ENCODE measurements around the gene ADAMTS2. TPM values are rescaled to one million over a fixed set of nuclear protein-coding genes. Genes with fewer than 3 reads are reported as not detected.

ADAMTS2 gene
- total and polyA plus RNA-seq, 2 of the 4 experiments (the other 2 are of a cell fraction), result 19.0 to 58.8 TPM

DNA sequence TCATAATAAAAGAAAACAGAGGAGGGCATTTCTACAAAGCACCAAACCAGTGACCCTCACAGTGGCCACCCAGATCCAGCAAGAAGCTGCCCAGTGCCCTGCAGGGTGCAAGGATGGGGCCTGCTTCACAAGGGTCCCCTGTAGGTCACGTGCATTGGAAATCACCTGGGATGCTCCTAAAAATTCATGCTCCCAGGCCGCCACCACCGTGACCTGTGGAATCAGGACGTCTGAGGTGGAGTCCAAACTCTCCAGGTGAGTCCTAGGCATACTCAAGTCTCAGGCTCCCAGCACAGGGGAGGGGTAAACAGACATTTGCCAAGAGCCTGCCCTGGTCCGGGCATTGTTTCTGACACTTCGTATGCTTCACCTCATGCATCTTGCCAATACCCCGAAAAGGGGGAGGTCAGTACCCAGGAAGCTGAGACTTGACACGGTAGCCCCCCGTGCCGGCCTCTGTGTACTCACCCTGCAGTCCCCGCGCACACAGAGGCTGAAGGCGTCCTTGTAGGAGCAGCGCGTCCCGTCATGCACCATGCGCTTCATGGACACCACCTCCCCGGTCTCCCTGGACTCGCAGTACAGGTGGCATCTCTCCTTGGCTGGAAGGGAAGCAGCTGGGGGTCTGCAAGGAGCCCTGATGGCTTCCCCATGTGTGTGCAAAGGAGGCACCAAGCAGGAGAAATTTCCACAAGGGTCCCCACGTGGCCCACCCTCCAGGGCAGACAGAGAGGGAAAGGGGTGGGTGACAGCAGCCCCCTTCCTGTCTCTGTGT lies 209.6 kb downstream of the ADAMTS2 start:
- no peak overlapping the region for H3K23ac ChIP-seq (ENCODE audit: low read depth, low read length)
- no peak overlapping the region for H3K4me2 ChIP-seq (ENCODE audit: low read depth, low read length)
- no peak overlapping the region for H2BK120ac ChIP-seq (ENCODE audit: low read depth, low read length)
- POLR2A ChIA-PET (ENCODE audit: unreplicated experiment), result no interaction called here
- H3K4me3 ChIP-seq (ENCODE audit: insufficient read depth, low read depth, low read length), result no peak overlapping the region
- WGBS, 2 experiments (ENCODE audit: extremely low coverage in 2 of 2, insufficient read length in 1 of 2), result 89% methylated on average over 11 of the region's 20 CpGs; no CpG with 5 or more reads in 1 of the 2 experiments
- no peaks in the 10 kb centered on the region for H3K79me1 ChIP-seq (ENCODE audit: low read depth in 1 of 2, low read length in 2 of 2)
- DNase-seq (no peak), ATAC-seq (ENCODE audit: low read depth) (no peak)
- H3K9ac ChIP-seq (ENCODE audit: low read depth, low read length), result no peak overlapping the region
- no peak overlapping the region for H3K56ac ChIP-seq (ENCODE audit: extremely low read depth, insufficient read depth, low read length)
- no peak overlapping the region for H3K18ac ChIP-seq (ENCODE audit: low read depth, low read length)
- no TSS peak for BruUV-seq (replicated peaks)
- no peak overlapping the region for H2AK9ac ChIP-seq (replicated peaks; ENCODE audit: low read depth, low read length, poor library complexity)
- no peak overlapping the region for H3K4ac ChIP-seq (ENCODE audit: low read depth, low read length)
- TF ChIP-seq, protein P1, sequence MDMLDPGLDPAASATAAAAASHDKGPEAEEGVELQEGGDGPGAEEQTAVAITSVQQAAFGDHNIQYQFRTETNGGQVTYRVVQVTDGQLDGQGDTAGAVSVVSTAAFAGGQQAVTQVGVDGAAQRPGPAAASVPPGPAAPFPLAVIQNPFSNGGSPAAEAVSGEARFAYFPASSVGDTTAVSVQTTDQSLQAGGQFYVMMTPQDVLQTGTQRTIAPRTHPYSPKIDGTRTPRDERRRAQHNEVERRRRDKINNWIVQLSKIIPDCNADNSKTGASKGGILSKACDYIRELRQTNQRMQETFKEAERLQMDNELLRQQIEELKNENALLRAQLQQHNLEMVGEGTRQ (IDR thresholded peaks at IDR 0.05; ENCODE audit: low read depth, low read length), result no peak
- TF ChIP-seq POLR2A (IDR thresholded peaks at IDR 0.05; ENCODE audit: low read depth, low read length) (no peak), RAD21 (IDR thresholded peaks at IDR 0.05; ENCODE audit: low read length) (no peak), FOS (IDR thresholded peaks at IDR 0.05; ENCODE audit: low read depth, low read length) (no peak), NFE2L2 (IDR thresholded peaks at IDR 0.05; ENCODE audit: low read depth, low read length) (no peak), BHLHE40 (IDR thresholded peaks at IDR 0.05; ENCODE audit: low read depth, low read length) (no peak), SMC3 (IDR thresholded peaks at IDR 0.05; ENCODE audit: low read depth, low read length) (no peak), MAZ (IDR thresholded peaks at IDR 0.05; ENCODE audit: borderline replicate concordance, low read depth, low read length) (no peak), MAFK (IDR thresholded peaks at IDR 0.05; ENCODE audit: low read depth, low read length) (no peak), CEBPB (IDR thresholded peaks at IDR 0.05; ENCODE audit: low read depth, low read length) (no peak), CHD1 (IDR thresholded peaks at IDR 0.05; ENCODE audit: low read depth, low read length) (no peak), RCOR1 (IDR thresholded peaks at IDR 0.05; ENCODE audit: insufficient replicate concordance, low read length) (no peak), RFX5 (IDR thresholded peaks at IDR 0.05; ENCODE audit: low read depth, low read length) (no peak), MXI1 (IDR thresholded peaks at IDR 0.05; ENCODE audit: borderline replicate concordance, low read depth, low read length) (no peak)
- TF ChIP-seq, protein P2, sequence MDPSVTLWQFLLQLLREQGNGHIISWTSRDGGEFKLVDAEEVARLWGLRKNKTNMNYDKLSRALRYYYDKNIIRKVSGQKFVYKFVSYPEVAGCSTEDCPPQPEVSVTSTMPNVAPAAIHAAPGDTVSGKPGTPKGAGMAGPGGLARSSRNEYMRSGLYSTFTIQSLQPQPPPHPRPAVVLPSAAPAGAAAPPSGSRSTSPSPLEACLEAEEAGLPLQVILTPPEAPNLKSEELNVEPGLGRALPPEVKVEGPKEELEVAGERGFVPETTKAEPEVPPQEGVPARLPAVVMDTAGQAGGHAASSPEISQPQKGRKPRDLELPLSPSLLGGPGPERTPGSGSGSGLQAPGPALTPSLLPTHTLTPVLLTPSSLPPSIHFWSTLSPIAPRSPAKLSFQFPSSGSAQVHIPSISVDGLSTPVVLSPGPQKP (IDR thresholded peaks at IDR 0.05; ENCODE audit: borderline replicate concordance, low read depth, low read length), result no peak
- TF ChIP-seq, protein P3, sequence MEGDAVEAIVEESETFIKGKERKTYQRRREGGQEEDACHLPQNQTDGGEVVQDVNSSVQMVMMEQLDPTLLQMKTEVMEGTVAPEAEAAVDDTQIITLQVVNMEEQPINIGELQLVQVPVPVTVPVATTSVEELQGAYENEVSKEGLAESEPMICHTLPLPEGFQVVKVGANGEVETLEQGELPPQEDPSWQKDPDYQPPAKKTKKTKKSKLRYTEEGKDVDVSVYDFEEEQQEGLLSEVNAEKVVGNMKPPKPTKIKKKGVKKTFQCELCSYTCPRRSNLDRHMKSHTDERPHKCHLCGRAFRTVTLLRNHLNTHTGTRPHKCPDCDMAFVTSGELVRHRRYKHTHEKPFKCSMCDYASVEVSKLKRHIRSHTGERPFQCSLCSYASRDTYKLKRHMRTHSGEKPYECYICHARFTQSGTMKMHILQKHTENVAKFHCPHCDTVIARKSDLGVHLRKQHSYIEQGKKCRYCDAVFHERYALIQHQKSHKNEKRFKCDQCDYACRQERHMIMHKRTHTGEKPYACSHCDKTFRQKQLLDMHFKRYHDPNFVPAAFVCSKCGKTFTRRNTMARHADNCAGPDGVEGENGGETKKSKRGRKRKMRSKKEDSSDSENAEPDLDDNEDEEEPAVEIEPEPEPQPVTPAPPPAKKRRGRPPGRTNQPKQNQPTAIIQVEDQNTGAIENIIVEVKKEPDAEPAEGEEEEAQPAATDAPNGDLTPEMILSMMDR (conservative IDR thresholded peaks at IDR 0.05; ENCODE audit: low read depth, low read length), result no peak
- H4K5ac ChIP-seq (ENCODE audit: low read depth, low read length), result no peak overlapping the region
- no peaks in the 10 kb centered on the region for H3K4me1 ChIP-seq (ENCODE audit: control insufficient read depth, insufficient read depth, low read length)
- no peak overlapping the region for H2BK5ac ChIP-seq (ENCODE audit: low read depth, low read length, poor library complexity, severe bottlenecking)
- H3K36me3 ChIP-seq (ENCODE audit: control insufficient read depth, insufficient read depth, low read length), result peaks cover 21% of the 10 kb centered on the region
- H2BK20ac ChIP-seq (ENCODE audit: low read depth, low read length), result no peak overlapping the region
- H2BK15ac ChIP-seq (ENCODE audit: low read depth, low read length), result no peak overlapping the region
- no peak overlapping the region for H2AFZ ChIP-seq (replicated peaks; ENCODE audit: low read length, poor library complexity)
- H4K8ac ChIP-seq (ENCODE audit: low read depth in 2 of 2, low read length in 2 of 2), result no peak overlapping the region
- no peak overlapping the region for H2AK5ac ChIP-seq (ENCODE audit: low read depth, low read length)
- in situ Hi-C loops (cut with MboI; ENCODE audit: low sequenced_read_pairs), result no loop called here
- H3K9me3 ChIP-seq (ENCODE audit: control insufficient read depth, insufficient read depth, low read length), result no peaks in the 10 kb centered on the region
- H3K27me3 ChIP-seq (ENCODE audit: control insufficient read depth, insufficient read depth, low read length), result no peaks in the 10 kb centered on the region
- no peaks in the 10 kb centered on the region for H4K20me1 ChIP-seq (ENCODE audit: insufficient read depth, low read length)
- intact Hi-C loops (cut with micrococcal nuclease), result no loop called here
- no peaks in the 10 kb centered on the region for H3K9me1 ChIP-seq (ENCODE audit: insufficient read depth, low read length)
- dilution Hi-C loops (cut with HindIII; ENCODE audit: low sequenced_read_pairs, unreplicated experiment), result no loop called here
- H3K14ac ChIP-seq (replicated peaks; ENCODE audit: low read depth, low read length), result no peak overlapping the region
- CTCF ChIA-PET, result no interaction called here
- no peak overlapping the region for H4K91ac ChIP-seq (ENCODE audit: insufficient read depth, low read depth, low read length)
- H3K27ac ChIP-seq (ENCODE audit: insufficient read depth, low read length), result no peak overlapping the region
